DOHH2 (cell line): ENCODE data around the gene MBD5.

ENCODE experiments used
- H3F3A ChIP-seq: fragments of 200-600 bp; sonication (generic), shearing (Covaris generic); 2 replicates; pipeline ENCODE4 v1.6.0; 2016; ENCODE audit warnings: antibody characterized with exemption, mild to moderate bottlenecking; ENCODE audit not compliant: control insufficient read depth, insufficient read depth
- H3K27ac ChIP-seq: fragments of 200-600 bp; sonication (generic); 2 replicates; pipeline ENCODE4 v1.5.1; 2014; ENCODE audit warnings: low read depth, mild to moderate bottlenecking, low read length, moderate library complexity
- H3K27me3 ChIP-seq: fragments of 200-600 bp; sonication (generic); 2 replicates; pipeline ENCODE4 v1.6.1; 2014; ENCODE audit warnings: mild to moderate bottlenecking, low read length, mixed read lengths; ENCODE audit not compliant: control insufficient read depth
- H3K36me3 ChIP-seq: fragments of 200-600 bp; sonication (generic); 2 replicates; pipeline ENCODE4 v1.6.1; 2014; ENCODE audit warnings: mild to moderate bottlenecking, low read length, moderate library complexity, mixed read lengths; ENCODE audit not compliant: control insufficient read depth
- H3K4me1 ChIP-seq: fragments of 200-600 bp; sonication (generic); 2 replicates; pipeline ENCODE4 v1.6.1; 2014; ENCODE audit warnings: mild to moderate bottlenecking, low read length, mixed read lengths; ENCODE audit not compliant: control insufficient read depth
- H3K4me2 ChIP-seq: fragments of 200-600 bp; sonication (generic); 2 replicates; pipeline ENCODE4 v1.6.0; 2014; ENCODE audit warnings: mild to moderate bottlenecking, low read length, moderate library complexity
- H3K4me3 ChIP-seq: fragments of 200-600 bp; sonication (generic); 2 replicates; pipeline ENCODE4 v1.5.1; 2014; ENCODE audit warnings: mild to moderate bottlenecking, low read length, mixed read lengths
- H3K79me2 ChIP-seq: fragments of 200-600 bp; sonication (generic); 2 replicates; pipeline ENCODE4 v1.6.1; 2014; ENCODE audit warnings: mild to moderate bottlenecking, low read length, mixed read lengths; ENCODE audit not compliant: control insufficient read depth
- H3K9me2 ChIP-seq: fragments of 200-600 bp; sonication (generic); replicated peaks from 2 replicates; pipeline ENCODE4 v1.6.1; 2014; ENCODE audit warnings: mild to moderate bottlenecking, low read length, mixed read lengths; ENCODE audit not compliant: control insufficient read depth
- H3K9me3 ChIP-seq: fragments of 200-600 bp; sonication (generic); 2 replicates; pipeline ENCODE4 v1.6.1; 2014; ENCODE audit warnings: antibody characterized with exemption, low read length, mixed read lengths; ENCODE audit not compliant: control insufficient read depth, insufficient read depth
- H4K20me1 ChIP-seq: fragments of 200-600 bp; sonication (generic); 2 replicates; pipeline ENCODE4 v1.6.0; 2014; ENCODE audit warnings: low read depth, mild to moderate bottlenecking, antibody characterized with exemption, low read length, moderate library complexity; ENCODE audit not compliant: control insufficient read depth, insufficient read depth
- EZH2phosphoT487 ChIP-seq: fragments of 200-600 bp; sonication (generic); IDR thresholded peaks from 2 replicates; pipeline ENCODE4 v1.6.1; 2017; ENCODE audit warnings: borderline replicate concordance, mild to moderate bottlenecking, antibody characterized with exemption, low read length, moderate library complexity, mixed read lengths
- TF ChIP-seq, protein P1 (sequence below): fragments of 200-600 bp; sonication (generic); IDR thresholded peaks from one replicate; pipeline ENCODE4 v1.5.1; 2014; ENCODE audit warnings: antibody characterized with exemption, mild to moderate bottlenecking, low read depth, low read length; ENCODE audit not compliant: poor library complexity, severe bottlenecking

MBD5 gene

GRCh38 chr2:148110184-148110583 lies 89.3 kb downstream of the MBD5 start:
- no peak overlapping the region for H3K27ac ChIP-seq
- H4K20me1 ChIP-seq, result no peaks in the 10 kb centered on the region
- no peaks in the 10 kb centered on the region for H3K27me3 ChIP-seq
- TF ChIP-seq, protein P1, sequence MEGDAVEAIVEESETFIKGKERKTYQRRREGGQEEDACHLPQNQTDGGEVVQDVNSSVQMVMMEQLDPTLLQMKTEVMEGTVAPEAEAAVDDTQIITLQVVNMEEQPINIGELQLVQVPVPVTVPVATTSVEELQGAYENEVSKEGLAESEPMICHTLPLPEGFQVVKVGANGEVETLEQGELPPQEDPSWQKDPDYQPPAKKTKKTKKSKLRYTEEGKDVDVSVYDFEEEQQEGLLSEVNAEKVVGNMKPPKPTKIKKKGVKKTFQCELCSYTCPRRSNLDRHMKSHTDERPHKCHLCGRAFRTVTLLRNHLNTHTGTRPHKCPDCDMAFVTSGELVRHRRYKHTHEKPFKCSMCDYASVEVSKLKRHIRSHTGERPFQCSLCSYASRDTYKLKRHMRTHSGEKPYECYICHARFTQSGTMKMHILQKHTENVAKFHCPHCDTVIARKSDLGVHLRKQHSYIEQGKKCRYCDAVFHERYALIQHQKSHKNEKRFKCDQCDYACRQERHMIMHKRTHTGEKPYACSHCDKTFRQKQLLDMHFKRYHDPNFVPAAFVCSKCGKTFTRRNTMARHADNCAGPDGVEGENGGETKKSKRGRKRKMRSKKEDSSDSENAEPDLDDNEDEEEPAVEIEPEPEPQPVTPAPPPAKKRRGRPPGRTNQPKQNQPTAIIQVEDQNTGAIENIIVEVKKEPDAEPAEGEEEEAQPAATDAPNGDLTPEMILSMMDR, result no peak
- TF ChIP-seq EZH2phosphoT487, result no peak
- no peak overlapping the region for H3K4me2 ChIP-seq
- no peaks in the 10 kb centered on the region for H3K9me2 ChIP-seq
- no peaks in the 10 kb centered on the region for H3F3A ChIP-seq
- H3K36me3 ChIP-seq, result no peaks in the 10 kb centered on the region
- no peaks in the 10 kb centered on the region for H3K79me2 ChIP-seq
- H3K4me1 ChIP-seq, result peaks cover 4% of the 10 kb centered on the region
- H3K4me3 ChIP-seq, result no peak overlapping the region
- H3K9me3 ChIP-seq, result no peaks in the 10 kb centered on the region

DNA sequence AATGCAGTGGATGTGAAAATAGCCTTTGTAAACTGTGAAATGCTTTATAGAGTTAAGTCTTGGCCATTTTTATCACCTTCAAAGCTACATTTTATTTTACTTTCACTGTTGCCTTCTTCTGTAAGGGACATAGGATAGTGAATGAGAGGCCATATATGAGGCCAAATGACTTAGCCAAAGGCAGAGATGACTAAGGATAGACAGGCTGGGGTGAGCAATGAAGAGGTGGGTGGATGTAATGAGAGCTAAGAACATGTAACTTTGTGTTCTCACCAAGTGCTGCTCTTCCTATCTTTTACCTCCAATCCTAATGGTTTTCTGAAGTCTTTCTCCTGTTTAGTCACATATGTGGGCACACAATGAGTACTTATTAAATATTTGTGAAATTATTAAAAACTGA lies 101.9 kb downstream of the MBD5 start:
- H3K4me3 ChIP-seq, result no peak overlapping the region
- no peak overlapping the region for H3K27ac ChIP-seq
- H3K9me3 ChIP-seq, result no peaks in the 10 kb centered on the region
- H4K20me1 ChIP-seq, result no peaks in the 10 kb centered on the region
- no peaks in the 10 kb centered on the region for H3K79me2 ChIP-seq
- no peaks in the 10 kb centered on the region for H3K36me3 ChIP-seq
- no peak for TF ChIP-seq EZH2phosphoT487
- TF ChIP-seq, protein P1, result no peak
- no peaks in the 10 kb centered on the region for H3K27me3 ChIP-seq
- no peak overlapping the region for H3K4me2 ChIP-seq
- no peaks in the 10 kb centered on the region for H3K9me2 ChIP-seq
- no peaks in the 10 kb centered on the region for H3F3A ChIP-seq
- H3K4me1 ChIP-seq, result no peaks in the 10 kb centered on the region

DNA sequence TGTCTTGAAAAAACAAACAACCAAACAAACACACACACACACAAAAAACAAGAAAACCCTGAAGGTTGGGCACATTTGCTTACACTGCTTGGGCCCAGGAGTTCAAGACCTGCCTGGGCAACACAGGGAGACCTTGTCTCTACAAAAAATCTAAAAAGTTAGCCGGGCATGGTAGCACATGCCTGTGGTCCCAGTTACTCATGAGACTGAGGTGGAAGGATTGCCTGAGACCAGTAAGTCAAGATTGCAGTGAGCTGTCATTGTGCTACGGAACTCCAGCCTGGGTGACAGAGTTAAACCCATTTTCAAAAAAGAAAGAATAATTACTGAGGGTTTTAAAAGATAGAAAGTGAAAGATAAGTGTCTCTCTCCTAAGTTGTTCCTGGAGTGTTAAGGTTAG lies 103.4 kb downstream of the MBD5 start:
- Histone ChIP-seq H4K20me1 (no peaks in the 10 kb centered on the region), H3K4me1 (no peaks in the 10 kb centered on the region), H3F3A (no peaks in the 10 kb centered on the region), H3K36me3 (no peaks in the 10 kb centered on the region), H3K79me2 (no peaks in the 10 kb centered on the region), H3K9me3 (no peaks in the 10 kb centered on the region), H3K9me2 (no peaks in the 10 kb centered on the region), H3K4me3 (no peak overlapping the region), H3K27me3 (no peaks in the 10 kb centered on the region), H3K4me2 (no peak overlapping the region), H3K27ac (no peak overlapping the region)
- TF ChIP-seq, protein P1, result no peak
- TF ChIP-seq EZH2phosphoT487, result no peak

GRCh38 chr2:148130581-148130980 lies 109.7 kb downstream of the MBD5 start:
- Histone ChIP-seq H3K9me3 (no peaks in the 10 kb centered on the region), H3K79me2 (no peaks in the 10 kb centered on the region), H3F3A (no peaks in the 10 kb centered on the region), H3K4me3 (no peak overlapping the region), H3K4me2 (no peak overlapping the region), H4K20me1 (no peaks in the 10 kb centered on the region), H3K27ac (no peak overlapping the region), H3K27me3 (no peaks in the 10 kb centered on the region), H3K4me1 (no peaks in the 10 kb centered on the region), H3K9me2 (no peaks in the 10 kb centered on the region), H3K36me3 (no peaks in the 10 kb centered on the region)
- no peak for TF ChIP-seq EZH2phosphoT487
- TF ChIP-seq, protein P1, result no peak
